ENCODE measurements around the gene MEDAG. TPM values are rescaled to one million over a fixed set of nuclear protein-coding genes. Genes with fewer than 3 reads are reported as not detected.

MEDAG gene
- total RNA-seq, 2 experiments from 2014 or later, result not detected

- no peak for DNase-seq
- H3K9me3 Mint-ChIP-seq, result peaks cover 2% of the 10 kb centered on the region
- H3K36me3 Mint-ChIP-seq, result peaks cover 2% of the 10 kb centered on the region
- no peak for ATAC-seq (ENCODE audit: low read depth)
- H3K27ac Mint-ChIP-seq, result no peak overlapping the region
- POLR2A ChIA-PET, result no interaction called here
- H3K27me3 Mint-ChIP-seq, result peaks cover 51% of the 10 kb centered on the region
- peaks cover 5% of the 10 kb centered on the region for H3K4me1 Mint-ChIP-seq
- no peak overlapping the region for H3K4me3 Mint-ChIP-seq
These were observed 22.9 kb downstream of the MEDAG start for GRCh38 chr13:30928978-30929377.

GRCh38 chr13:30932481-30933353 lies 26.6 kb downstream of the MEDAG start, which contains the start of gene TEX26:
Gene TEX26 (plus strand): TSS chr13:30932656. CDS start chr13:30932716, 60 bp downstream.
- no peak within 1 kb of the TSS for H3K4me3 Mint-ChIP-seq
- H3K4me1 Mint-ChIP-seq, result no peaks in the 10 kb centered on the region
- no peaks in the 10 kb centered on the region for H3K9me3 Mint-ChIP-seq
- POLR2A ChIA-PET, result no interaction called here
- no peak within 1 kb of the TSS for H3K27ac Mint-ChIP-seq
- H3K27me3 Mint-ChIP-seq, result peaks cover 43% of the 10 kb centered on the region
- H3K36me3 Mint-ChIP-seq, result no peaks in the 10 kb centered on the region
- no peak for DNase-seq
- ATAC-seq (ENCODE audit: low read depth), result no peak

GRCh38 chr13:30933354-30933670 lies 27.2 kb downstream of the MEDAG start:
- POLR2A ChIA-PET, result no interaction called here
- DNase-seq (no peak), ATAC-seq (ENCODE audit: low read depth) (no peak)
- H3K36me3 Mint-ChIP-seq, result no peaks in the 10 kb centered on the region
- no peak overlapping the region for H3K4me3 Mint-ChIP-seq
- H3K27ac Mint-ChIP-seq, result no peak overlapping the region
- no peaks in the 10 kb centered on the region for H3K9me3 Mint-ChIP-seq
- peaks cover 39% of the 10 kb centered on the region for H3K27me3 Mint-ChIP-seq
- H3K4me1 Mint-ChIP-seq, result no peaks in the 10 kb centered on the region

GRCh38 chr13:30934381-30934780 lies 28.3 kb downstream of the MEDAG start:
- ATAC-seq (ENCODE audit: low read depth) (no peak), DNase-seq (no peak)
- Mint-ChIP-seq H3K27me3 (peaks cover 31% of the 10 kb centered on the region), H3K36me3 (no peaks in the 10 kb centered on the region), H3K4me1 (no peaks in the 10 kb centered on the region), H3K4me3 (no peak overlapping the region), H3K27ac (no peak overlapping the region), H3K9me3 (no peaks in the 10 kb centered on the region)
- POLR2A ChIA-PET, result no interaction called here

- DNase-seq (no peak), ATAC-seq (ENCODE audit: low read depth) (no peak)
- H3K27ac Mint-ChIP-seq, result no peak overlapping the region
- H3K36me3 Mint-ChIP-seq, result no peaks in the 10 kb centered on the region
- no peaks in the 10 kb centered on the region for H3K4me1 Mint-ChIP-seq
- peaks cover 30% of the 10 kb centered on the region for H3K27me3 Mint-ChIP-seq
- POLR2A ChIA-PET, result no interaction called here
- no peak overlapping the region for H3K4me3 Mint-ChIP-seq
- no peaks in the 10 kb centered on the region for H3K9me3 Mint-ChIP-seq
These were observed 28.7 kb downstream of the MEDAG start for GRCh38 chr13:30934803-30935202.

GRCh38 chr13:30936971-30937370 lies 30.9 kb downstream of the MEDAG start:
- H3K4me3 Mint-ChIP-seq, result no peak overlapping the region
- DNase-seq (no peak), ATAC-seq (ENCODE audit: low read depth) (no peak)
- POLR2A ChIA-PET, result no interaction called here
- no peaks in the 10 kb centered on the region for H3K4me1 Mint-ChIP-seq
- peaks cover 12% of the 10 kb centered on the region for H3K27me3 Mint-ChIP-seq
- no peaks in the 10 kb centered on the region for H3K36me3 Mint-ChIP-seq
- H3K9me3 Mint-ChIP-seq, result no peaks in the 10 kb centered on the region
- H3K27ac Mint-ChIP-seq, result no peak overlapping the region

- no peaks in the 10 kb centered on the region for H3K9me3 Mint-ChIP-seq
- H3K36me3 Mint-ChIP-seq, result no peaks in the 10 kb centered on the region
- POLR2A ChIA-PET, result no interaction called here
- H3K27ac Mint-ChIP-seq, result no peak overlapping the region
- DNase-seq (no peak), ATAC-seq (ENCODE audit: low read depth) (no peak)
- no peak overlapping the region for H3K4me3 Mint-ChIP-seq
- H3K4me1 Mint-ChIP-seq, result no peaks in the 10 kb centered on the region
- H3K27me3 Mint-ChIP-seq, result peaks cover 28% of the 10 kb centered on the region
These were observed 37.8 kb downstream of the MEDAG start for GRCh38 chr13:30943881-30944280.

- Mint-ChIP-seq H3K27ac (no peak overlapping the region), H3K4me3 (no peak overlapping the region), H3K27me3 (peaks cover 43% of the 10 kb centered on the region), H3K36me3 (no peaks in the 10 kb centered on the region), H3K4me1 (no peaks in the 10 kb centered on the region), H3K9me3 (peaks cover 4% of the 10 kb centered on the region)
- ATAC-seq (ENCODE audit: low read depth) (no peak), DNase-seq (no peak)
- POLR2A ChIA-PET, result no interaction called here
These were observed 51.3 kb downstream of the MEDAG start for GRCh38 chr13:30957258-30957943.

- ATAC-seq (ENCODE audit: low read depth) (no peak), DNase-seq (no peak)
- H3K27ac Mint-ChIP-seq, result no peak overlapping the region
- no peaks in the 10 kb centered on the region for H3K4me1 Mint-ChIP-seq
- H3K27me3 Mint-ChIP-seq, result peaks cover 38% of the 10 kb centered on the region
- peaks cover 4% of the 10 kb centered on the region for H3K9me3 Mint-ChIP-seq
- no peak overlapping the region for H3K4me3 Mint-ChIP-seq
- H3K36me3 Mint-ChIP-seq, result no peaks in the 10 kb centered on the region
- POLR2A ChIA-PET, result no interaction called here
These were observed 53.6 kb downstream of the MEDAG start for GRCh38 chr13:30959678-30960077.

GRCh38 chr13:30963791-30964190 lies 57.7 kb downstream of the MEDAG start:
- Mint-ChIP-seq H3K4me3 (no peak overlapping the region), H3K36me3 (no peaks in the 10 kb centered on the region), H3K27me3 (peaks cover 35% of the 10 kb centered on the region), H3K27ac (no peak overlapping the region), H3K4me1 (no peaks in the 10 kb centered on the region), H3K9me3 (no peaks in the 10 kb centered on the region)
- ATAC-seq (ENCODE audit: low read depth) (no peak), DNase-seq (no peak)
- POLR2A ChIA-PET, result no interaction called here

- ATAC-seq (ENCODE audit: low read depth), result no peak
- H3K27me3 Mint-ChIP-seq, result peaks cover 34% of the 10 kb centered on the region
These were observed 59.3 kb downstream of the MEDAG start for GRCh38 chr13:30965380-30965779.

GRCh38 chr13:30966101-30966500 lies 60.0 kb downstream of the MEDAG start:
- no peak overlapping the region for H3K4me3 Mint-ChIP-seq

More at GRCh38 chr13:30965380-30965779, 59.3 kb downstream of the MEDAG start:
- H3K9me3 Mint-ChIP-seq, result no peaks in the 10 kb centered on the region
- no peaks in the 10 kb centered on the region for H3K36me3 Mint-ChIP-seq
- H3K27ac Mint-ChIP-seq, result no peak overlapping the region
- POLR2A ChIA-PET, result no interaction called here
- no peaks in the 10 kb centered on the region for H3K4me1 Mint-ChIP-seq
- no peak for DNase-seq
- H3K4me3 Mint-ChIP-seq, result no peak overlapping the region

GRCh38 chr13:30968846-30969245 lies 62.8 kb downstream of the MEDAG start:
- H3K36me3 Mint-ChIP-seq, result no peaks in the 10 kb centered on the region
- H3K27me3 Mint-ChIP-seq, result peaks cover 57% of the 10 kb centered on the region
- no peak overlapping the region for H3K4me3 Mint-ChIP-seq
- ATAC-seq (ENCODE audit: low read depth), result no peak
- DNase-seq, result no peak
- H3K27ac Mint-ChIP-seq, result no peak overlapping the region
- POLR2A ChIA-PET, result no interaction called here
- H3K9me3 Mint-ChIP-seq, result no peaks in the 10 kb centered on the region
- no peaks in the 10 kb centered on the region for H3K4me1 Mint-ChIP-seq

More at GRCh38 chr13:30966101-30966500, 60.0 kb downstream of the MEDAG start:
- H3K27me3 Mint-ChIP-seq, result peaks cover 37% of the 10 kb centered on the region
- no peaks in the 10 kb centered on the region for H3K4me1 Mint-ChIP-seq
- no peaks in the 10 kb centered on the region for H3K9me3 Mint-ChIP-seq
- no peaks in the 10 kb centered on the region for H3K36me3 Mint-ChIP-seq
- POLR2A ChIA-PET, result no interaction called here
- H3K27ac Mint-ChIP-seq, result no peak overlapping the region
- ATAC-seq (ENCODE audit: low read depth), result no peak
- DNase-seq, result no peak

- no peak for ATAC-seq (ENCODE audit: low read depth)
- H3K4me1 Mint-ChIP-seq, result no peaks in the 10 kb centered on the region
- no peak for DNase-seq
- H3K4me3 Mint-ChIP-seq, result no peak overlapping the region
- no peaks in the 10 kb centered on the region for H3K9me3 Mint-ChIP-seq
- no peaks in the 10 kb centered on the region for H3K36me3 Mint-ChIP-seq
- H3K27me3 Mint-ChIP-seq, result peaks cover 63% of the 10 kb centered on the region
- POLR2A ChIA-PET, result no interaction called here
- H3K27ac Mint-ChIP-seq, result no peak overlapping the region
These were observed 65.5 kb downstream of the MEDAG start for GRCh38 chr13:30971575-30971974.

All from activated naive CD8-positive, alpha-beta T cell treated with anti-CD3 and anti-CD28 coated beads, Interleukin-2, amount 10 ng/mL, durations not matched to agents 7 days and 5 days (primary cell).